Endothelial cell of umbilical vein (primary cell): ENCODE data around the gene ZER1. TPM values are rescaled to one million over a fixed set of nuclear protein-coding genes. Genes with fewer than 3 reads are reported as not detected.
A peak's percentile ranks its signal among the peaks of the same experiment; 100 is the strongest.

ENCODE experiments used
- BruUV-seq: library from RNA; stranded (reverse); fragments of 400-500 nt; replicated peaks from 2 replicates; lab custom pipeline; 2021; lab: Mats Ljungman, UMichigan
- CTCF ChIA-PET: fragments of 300-600, 350-600 bp; sonication (Branson Sonifier 250); formaldehyde crosslinking; loops from one replicate; lab custom pipeline; 2021; ENCODE audit warnings: antibody characterized with exemption, inconsistent platforms; lab: Charles Lee
- POLR2A ChIA-PET: fragments of 300-600, 350-600 bp; sonication (Branson Sonifier 250); formaldehyde crosslinking; loops from one replicate; lab custom pipeline; 2021; ENCODE audit warnings: antibody characterized with exemption, inconsistent platforms; lab: Charles Lee
- DNase-seq: peaks from one replicate; pipeline ENCODE4 v3.0.0-alpha.2; 2011; ENCODE audit warnings: low read depth, low spot score
- FAIRE-seq: peaks from 2 replicates; lab custom pipeline; 2011; peaks lifted over from hg19 to GRCh38; lab: Jason Lieb, UNC
- H2AFZ ChIP-seq: 2 replicates; pipeline ENCODE4 v1.6.0; 2012; ENCODE audit warnings: low read depth, low read length, control low read depth, inconsistent platforms
- H3K27ac ChIP-seq: 2 replicates; pipeline ENCODE4 v1.5.1; 2011; ENCODE audit warnings: low read depth, mild to moderate bottlenecking, control low read depth, low read length, moderate library complexity; ENCODE audit not compliant: insufficient read depth
- H3K27me3 ChIP-seq, 2 experiments: 2 replicates each; pipeline versions ENCODE4 v1.6.0 to v1.6.1; 2011; ENCODE audit warnings: low read length in 2 of 2, mixed read lengths in 1 of 2; ENCODE audit not compliant: control insufficient read depth in 2 of 2, insufficient read depth in 2 of 2
- H3K36me3 ChIP-seq, 2 experiments: 2 replicates in 1 of 2; 3 replicates in 1 of 2; pipeline ENCODE4 v1.5.1; 2011; ENCODE audit warnings: low read length in 2 of 2, mild to moderate bottlenecking in 1 of 2, moderate library complexity in 1 of 2; ENCODE audit not compliant: control insufficient read depth in 2 of 2, insufficient read depth in 2 of 2; ENCODE audit errors: extremely low read depth in 1 of 2
- H3K4me1 ChIP-seq: 3 replicates; pipeline ENCODE4 v1.5.1; 2011; ENCODE audit warnings: mild to moderate bottlenecking, low read length; ENCODE audit not compliant: control insufficient read depth, insufficient read depth; ENCODE audit errors: extremely low read depth
- H3K4me2 ChIP-seq: 2 replicates; pipeline ENCODE4 v1.6.1; 2011; ENCODE audit warnings: low read length, control low read depth, mixed read lengths; ENCODE audit not compliant: insufficient read depth
- H3K4me3 ChIP-seq, 3 experiments: fragments of 200-600 bp in 1 of 3; sonication (generic), shearing (Covaris generic) in 1 of 3; replicated peaks in 1 of 3; 2 replicates each; pipeline ENCODE4 v1.5.1; 2011 to 2016; ENCODE audit warnings: control low read depth in 3 of 3, low read length in 3 of 3, mild to moderate bottlenecking in 2 of 3, inconsistent platforms in 1 of 3, low read depth in 1 of 3, moderate library complexity in 1 of 3; ENCODE audit not compliant: insufficient read depth in 1 of 3
- H3K79me2 ChIP-seq: 2 replicates; pipeline ENCODE4 v1.6.0; 2012; ENCODE audit warnings: low read length, inconsistent platforms; ENCODE audit not compliant: control insufficient read depth, insufficient read depth
- H3K9ac ChIP-seq: replicated peaks from 2 replicates; pipeline ENCODE3; 2011; ENCODE audit warnings: low read length, control low read depth; ENCODE audit not compliant: insufficient read depth; ENCODE audit errors: extremely low read depth
- H3K9me1 ChIP-seq: replicated peaks from 3 replicates; pipeline ENCODE4 v1.6.0; 2011; ENCODE audit warnings: mild to moderate bottlenecking, low read length; ENCODE audit not compliant: control insufficient read depth, insufficient read depth; ENCODE audit errors: extremely low read depth
- H3K9me3 ChIP-seq: replicated peaks from 2 replicates; pipeline ENCODE4 v1.5.1; 2012; ENCODE audit warnings: low read length, inconsistent platforms; ENCODE audit not compliant: control insufficient read depth, insufficient read depth
- H4K20me1 ChIP-seq: replicated peaks from 2 replicates; pipeline ENCODE3; 2011; ENCODE audit warnings: mild to moderate bottlenecking, low read length; ENCODE audit not compliant: control insufficient read depth, insufficient read depth; ENCODE audit errors: extremely low read depth
- CTCF ChIP-seq, 2 donors: IDR thresholded peaks; 1 replicate in 1 of 2; 2 replicates in 1 of 2; pipeline ENCODE4 v1.5.1; 2011; ENCODE audit warnings: low read length in 2 of 2, mild to moderate bottlenecking in 2 of 2, moderate library complexity in 2 of 2, control low read depth in 1 of 2, inconsistent platforms in 1 of 2, low read depth in 1 of 2; ENCODE audit not compliant: insufficient read depth in 1 of 2; ENCODE audit errors: extremely low read depth in 1 of 2
- EZH2 ChIP-seq: IDR thresholded peaks from 2 replicates; pipeline ENCODE4 v1.6.1; 2012; ENCODE audit warnings: borderline replicate concordance, low read depth, mild to moderate bottlenecking, moderate library complexity, low read length, inconsistent platforms; ENCODE audit not compliant: severe bottlenecking
- FOS ChIP-seq: IDR thresholded peaks from 2 replicates; pipeline ENCODE4 v1.6.1; 2011; ENCODE audit warnings: mild to moderate bottlenecking, low read length, moderate library complexity, borderline replicate concordance; ENCODE audit not compliant: insufficient read depth
- GATA2 ChIP-seq: IDR thresholded peaks from 2 replicates; pipeline ENCODE4 v1.7.0; 2011; ENCODE audit warnings: low read depth, mild to moderate bottlenecking, moderate library complexity, mixed read lengths, low read length; ENCODE audit not compliant: insufficient read length, insufficient read depth
- JUN ChIP-seq: IDR thresholded peaks from 2 replicates; pipeline ENCODE4 v1.6.1; 2011; ENCODE audit warnings: borderline replicate concordance, low read depth; ENCODE audit not compliant: insufficient read length, insufficient read depth
- MYC ChIP-seq: IDR thresholded peaks from one replicate; pipeline ENCODE4 v1.6.1; 2011; ENCODE audit warnings: mild to moderate bottlenecking, low read depth, low read length
- POLR2A ChIP-seq: IDR thresholded peaks from 2 replicates; pipeline ENCODE4 v1.6.1; 2012; ENCODE audit warnings: low read depth, mild to moderate bottlenecking, control low read depth, low read length
- POLR2AphosphoS5 ChIP-seq: IDR thresholded peaks from 2 replicates; pipeline ENCODE4 v1.6.1; 2012; ENCODE audit warnings: low read depth, mild to moderate bottlenecking, control low read depth, low read length, moderate library complexity; ENCODE audit not compliant: insufficient read depth
- dilution Hi-C: fragments of 300-500 bp; cut with MboI; formaldehyde crosslinking; loops from one replicate; pipeline ENCODE4 v1.15.0; 2019; ENCODE audit warnings: low sequenced_read_pairs; ENCODE audit not compliant: extremely low pct_ligation_motif_present
- intact Hi-C: fragments of 100-400 bp; cut with micrococcal nuclease; formaldehyde crosslinking; loops from one replicate; pipeline ENCODE4 v1.10.0; 2022
- polyA plus RNA-seq, 4 experiments: library from polyadenylated mRNA; depleted of rRNA in 3 of 4; stranded (reverse) in 3 of 4; unstranded in 1 of 4; fragments of >200 nt; gene quantifications; 2 replicates each; pipeline versions ENCODE4 v1.2.1 to v1.2.3, GENCODE V29; 2011 to 2012; ENCODE audit warnings: missing spikeins in 1 of 4
- total RNA-seq: library from RNA; stranded (reverse); gene quantifications from 2 replicates; pipeline ENCODE4 v1.2.3, GENCODE V29; 2021
- TF ChIP-seq, protein P1 (sequence below): IDR thresholded peaks from 2 replicates; pipeline ENCODE4 v1.6.1; 2011; ENCODE audit not compliant: insufficient read depth, insufficient read length

The ZER1 gene
- total and polyA plus RNA-seq, 2 donors (not counting 3 experiments of a cell fraction or from before 2014, with no cell fraction given) = 23.0 to 29.9 TPM

- intact Hi-C loops = no loop called here
- POLR2A ChIA-PET = no interaction called here
- FAIRE-seq = no peak
These were observed 67.4 kb downstream of the ZER1 start for GRCh38 chr9:128704356-128704670.

More at GRCh38 chr9:128704356-128704670, 67.4 kb downstream of the ZER1 start:
- dilution Hi-C loops = no loop called here
- no peaks in the 10 kb centered on the region for H3K9me1 ChIP-seq
- peaks cover 2 to 4% of the 10 kb centered on the region in 2 experiments for H3K36me3 ChIP-seq
- no peaks in the 10 kb centered on the region for H3K9me3 ChIP-seq
- TF ChIP-seq POLR2AphosphoS5 (no peak), JUN (no peak), GATA2 (no peak), POLR2A (no peak), FOS (no peak), EZH2 (no peak), CTCF (IDR thresholded peaks at IDR 0.05; ENCODE audit: extremely low read depth in 1 of 2, insufficient read depth in 1 of 2, low read depth in 1 of 2, low read length in 2 of 2) (no peak), MYC (no peak)
- TF ChIP-seq, protein P1, sequence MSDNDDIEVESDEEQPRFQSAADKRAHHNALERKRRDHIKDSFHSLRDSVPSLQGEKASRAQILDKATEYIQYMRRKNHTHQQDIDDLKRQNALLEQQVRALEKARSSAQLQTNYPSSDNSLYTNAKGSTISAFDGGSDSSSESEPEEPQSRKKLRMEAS = no peak
- peaks cover 14% of the 10 kb centered on the region for H3K4me1 ChIP-seq
- no peak overlapping the region for H3K27ac ChIP-seq
- peaks cover 10% of the 10 kb centered on the region for H3K79me2 ChIP-seq
- H3K4me3 ChIP-seq = no peak overlapping the region
- no peaks in the 10 kb centered on the region for H3K27me3 ChIP-seq
- DNase-seq = no peak
- H3K4me2 ChIP-seq = peak overlapping the region; percentile 68
- CTCF ChIA-PET = interaction anchor here (1.0 to 2.1 kb wide), 2 partner anchors 9 to 20 kb away, joined by 3 to 7 read pairs; partner anchors contain the start of gene ZDHHC12
- H2AFZ ChIP-seq = no peak overlapping the region
- no peak overlapping the region for H3K9ac ChIP-seq
- no TSS peak for BruUV-seq
- H4K20me1 ChIP-seq = no peaks in the 10 kb centered on the region
